ENCODE data around the gene WDR5B.
"Not testable (repeated sequence)": the region's sequence is repeated elsewhere in the genome, so short reads cannot be mapped to it uniquely, and the experiment has no call there.

The WDR5B gene

GRCh38 chr3:122457706-122458105, 41.8 kb upstream of the WDR5B start:
- H3K4me3 Mint-ChIP-seq: no peak overlapping the region
- no peak overlapping the region for H3K27ac Mint-ChIP-seq
- no peak for DNase-seq
- TF ChIP-seq CTCF (IDR thresholded peaks at IDR 0.05): no peak
- no peaks in the 10 kb centered on the region for H3K4me1 Mint-ChIP-seq
- no peaks in the 10 kb centered on the region for H3K27me3 Mint-ChIP-seq (ENCODE audit: low read depth, poor library complexity)
- H3K36me3 Mint-ChIP-seq (ENCODE audit: low read depth): peaks cover 49% of the 10 kb centered on the region
- no peaks in the 10 kb centered on the region for H3K9me3 Mint-ChIP-seq

- Mint-ChIP-seq H3K4me3 (no peak overlapping the region), H3K36me3 (ENCODE audit: low read depth) (peaks cover 48% of the 10 kb centered on the region), H3K4me1 (no peaks in the 10 kb centered on the region), H3K27ac (no peak overlapping the region), H3K27me3 (ENCODE audit: low read depth, poor library complexity) (no peaks in the 10 kb centered on the region), H3K9me3 (no peaks in the 10 kb centered on the region)
- no peak for DNase-seq
- TF ChIP-seq CTCF (IDR thresholded peaks at IDR 0.05): no peak
Measured at GRCh38 chr3:122456074-122456473, 40.2 kb upstream of the WDR5B start.

- H3K27ac Mint-ChIP-seq: no peak overlapping the region
- no peak for TF ChIP-seq CTCF (IDR thresholded peaks at IDR 0.05)
- no peak overlapping the region for H3K4me3 Mint-ChIP-seq
- no peak for DNase-seq
- H3K9me3 Mint-ChIP-seq: peaks cover 28% of the 10 kb centered on the region
- no peaks in the 10 kb centered on the region for H3K4me1 Mint-ChIP-seq
- H3K27me3 Mint-ChIP-seq (ENCODE audit: low read depth, poor library complexity): peaks cover under 1% of the 10 kb centered on the region
- peaks cover 79% of the 10 kb centered on the region for H3K36me3 Mint-ChIP-seq (ENCODE audit: low read depth)
Measured at GRCh38 chr3:122451371-122451770, 35.5 kb upstream of the WDR5B start.

GRCh38 chr3:122448218-122448617, 32.4 kb upstream of the WDR5B start:
- H3K36me3 Mint-ChIP-seq (ENCODE audit: low read depth): peaks cover 90% of the 10 kb centered on the region
- not testable (repeated sequence) for H3K27ac Mint-ChIP-seq

GRCh38 chr3:122444491-122444887, 28.6 kb upstream of the WDR5B start:
- not testable (repeated sequence) for H3K27me3 Mint-ChIP-seq (ENCODE audit: low read depth, poor library complexity); H3K4me3 Mint-ChIP-seq; DNase-seq; H3K27ac Mint-ChIP-seq
- H3K36me3 Mint-ChIP-seq (ENCODE audit: low read depth): peaks cover 96% of the 10 kb centered on the region
- peaks cover 59% of the 10 kb centered on the region for H3K9me3 Mint-ChIP-seq
- H3K4me1 Mint-ChIP-seq: peaks cover 11% of the 10 kb centered on the region

More at GRCh38 chr3:122448218-122448617, 32.4 kb upstream of the WDR5B start:
- not testable (repeated sequence) for DNase-seq; H3K4me3 Mint-ChIP-seq; H3K4me1 Mint-ChIP-seq; H3K27me3 Mint-ChIP-seq (ENCODE audit: low read depth, poor library complexity)
- H3K9me3 Mint-ChIP-seq: peaks cover 59% of the 10 kb centered on the region

- H3K36me3 Mint-ChIP-seq (ENCODE audit: low read depth): peaks cover 96% of the 10 kb centered on the region
- peaks cover 11% of the 10 kb centered on the region for H3K4me1 Mint-ChIP-seq
- H3K27me3 Mint-ChIP-seq (ENCODE audit: low read depth, poor library complexity); H3K4me3 Mint-ChIP-seq; DNase-seq; H3K27ac Mint-ChIP-seq: not testable (repeated sequence)
- H3K9me3 Mint-ChIP-seq: peaks cover 56% of the 10 kb centered on the region
Measured at GRCh38 chr3:122443762-122444490, 28.1 kb upstream of the WDR5B start.

DNA sequence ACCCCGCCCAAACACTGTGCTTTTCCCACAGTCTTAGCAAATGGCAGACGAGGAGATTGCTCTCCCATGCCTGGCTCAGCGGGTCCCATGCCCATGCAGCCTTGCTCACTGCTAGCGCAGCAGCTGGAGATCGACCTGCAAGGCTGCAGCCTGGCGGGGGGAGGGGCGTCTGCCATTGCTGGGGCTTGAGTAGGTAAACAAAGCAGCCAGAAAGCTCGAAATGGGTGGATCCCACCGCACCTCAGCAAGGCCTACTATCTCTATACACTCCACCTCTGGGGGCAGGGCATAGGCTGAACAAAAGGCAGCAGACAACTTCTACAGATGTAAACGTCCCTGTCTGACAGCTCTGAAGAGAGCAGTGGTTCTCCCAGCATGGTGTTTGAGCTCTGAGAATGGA, 27.2 kb upstream of the WDR5B start:
- TF ChIP-seq CTCF (IDR thresholded peaks at IDR 0.05): no peak
- Mint-ChIP-seq H3K4me3 (no peak overlapping the region), H3K9me3 (peaks cover 49% of the 10 kb centered on the region), H3K27me3 (ENCODE audit: low read depth, poor library complexity) (peaks cover 2% of the 10 kb centered on the region), H3K36me3 (ENCODE audit: low read depth) (peaks cover 96% of the 10 kb centered on the region), H3K4me1 (peaks cover 11% of the 10 kb centered on the region), H3K27ac (no peak overlapping the region)
- no peak for DNase-seq
